ENCODE measurements around the gene LAMB1.

Gene LAMB1

DNA sequence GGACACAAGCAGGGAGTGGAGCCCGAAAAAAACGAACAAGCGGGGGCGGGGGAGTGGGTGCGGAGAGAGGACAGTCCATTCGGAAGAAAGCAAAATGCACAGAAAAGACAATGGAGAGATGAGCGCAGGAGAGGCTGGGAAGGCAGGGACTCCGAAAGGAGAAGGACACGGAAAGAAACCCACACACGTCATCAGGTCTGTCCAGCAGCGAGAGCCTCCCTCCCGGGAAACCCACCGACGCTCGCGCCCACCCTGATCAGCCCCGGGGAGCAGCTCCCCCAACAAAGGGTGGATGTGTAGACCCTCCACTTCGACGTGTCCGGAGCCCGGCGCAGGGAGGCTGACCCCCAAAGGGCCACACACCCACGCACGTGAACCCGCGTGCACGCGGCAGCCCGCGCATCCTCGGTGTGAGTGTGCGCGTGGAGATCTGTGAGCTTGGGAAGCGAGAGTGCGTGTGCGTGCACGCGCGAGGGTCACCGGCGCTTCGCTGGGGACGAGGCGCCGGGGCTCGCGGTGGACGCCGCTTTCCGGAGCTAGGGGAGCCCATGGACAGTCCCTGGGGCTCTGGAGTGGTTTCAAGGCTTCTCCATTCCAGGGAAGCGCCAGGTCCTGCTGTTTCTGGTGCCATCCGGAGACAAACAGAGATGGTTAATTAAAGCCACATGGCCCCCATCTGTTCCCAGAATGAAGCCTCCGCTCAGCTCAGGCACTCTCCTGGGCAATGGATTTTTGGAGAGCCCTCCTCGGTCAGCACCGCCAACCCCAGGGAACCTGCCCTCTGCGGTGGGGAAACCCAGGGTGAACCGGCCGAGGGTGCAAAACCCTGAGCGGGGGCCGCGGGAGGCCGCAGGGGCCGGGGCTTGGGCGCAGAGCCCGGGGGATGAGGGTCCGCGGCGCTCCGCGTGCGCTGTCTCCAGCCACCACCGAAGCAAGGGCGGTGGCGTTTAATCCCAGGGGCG is 916 bp downstream of the LAMB1 start:
- DNase-seq (ENCODE audit: low spot score), result peak; percentile 35
- no peak for TF ChIP-seq CTCF (IDR thresholded peaks at IDR 0.05; ENCODE audit: extremely low read depth, insufficient read depth, missing control alignments)
- in situ Hi-C loops (cut with MboI; ENCODE audit: low pct_unique_long_range_greater_than_20kb, low sequenced_read_pairs, unreplicated experiment), result no loop called here

GRCh38 chr7:108000875-108001763 is 1.8 kb downstream of the LAMB1 start:
- in situ Hi-C loops (cut with MboI; ENCODE audit: low pct_unique_long_range_greater_than_20kb, low sequenced_read_pairs, unreplicated experiment), result no loop called here

DNA sequence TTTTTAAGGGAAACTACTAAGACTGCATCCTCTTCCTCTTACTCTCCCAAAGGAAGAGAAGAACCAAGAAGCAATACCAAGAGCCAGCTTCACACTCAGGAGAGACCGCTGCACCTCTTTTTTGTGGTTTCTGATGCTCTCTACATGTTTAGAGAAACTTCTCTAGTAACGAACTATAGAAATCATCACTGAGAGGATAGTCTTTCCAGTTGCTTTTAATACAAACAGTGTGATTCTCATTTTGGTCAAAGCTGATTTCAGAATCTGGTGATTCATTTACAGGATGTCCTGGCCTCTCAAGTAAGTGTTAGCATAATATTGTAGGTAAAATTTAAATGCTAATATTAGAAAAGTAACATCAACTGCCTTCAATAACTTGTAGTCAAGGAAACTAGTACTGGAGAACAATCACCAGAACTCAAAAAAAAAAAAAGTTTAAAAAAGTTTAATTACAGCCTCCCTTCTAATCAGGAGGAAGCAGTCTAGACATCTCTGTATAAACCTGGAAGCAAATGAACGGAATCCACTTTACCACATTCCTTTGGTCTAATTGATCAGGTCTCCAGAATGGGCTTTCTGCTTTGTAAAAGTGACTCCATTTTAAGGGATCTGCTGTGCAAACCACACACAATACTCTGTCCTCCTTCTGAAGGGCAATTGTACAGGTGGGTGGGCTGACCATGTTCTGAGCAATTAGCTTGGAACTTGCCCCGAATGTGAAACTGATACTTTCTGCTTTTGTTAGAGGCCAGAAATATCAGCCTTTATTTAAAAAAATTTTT is 3.0 kb downstream of the LAMB1 start:
- no peak for TF ChIP-seq CTCF (IDR thresholded peaks at IDR 0.05; ENCODE audit: extremely low read depth, insufficient read depth, missing control alignments)
- in situ Hi-C loops (cut with MboI; ENCODE audit: low pct_unique_long_range_greater_than_20kb, low sequenced_read_pairs, unreplicated experiment), result no loop called here
- no peak for DNase-seq (ENCODE audit: low spot score)

More at GRCh38 chr7:108000875-108001763, 1.8 kb downstream of the LAMB1 start:
- DNase-seq (ENCODE audit: low spot score), result no peak
- TF ChIP-seq CTCF (IDR thresholded peaks at IDR 0.05; ENCODE audit: extremely low read depth, insufficient read depth, missing control alignments), result no peak

DNA sequence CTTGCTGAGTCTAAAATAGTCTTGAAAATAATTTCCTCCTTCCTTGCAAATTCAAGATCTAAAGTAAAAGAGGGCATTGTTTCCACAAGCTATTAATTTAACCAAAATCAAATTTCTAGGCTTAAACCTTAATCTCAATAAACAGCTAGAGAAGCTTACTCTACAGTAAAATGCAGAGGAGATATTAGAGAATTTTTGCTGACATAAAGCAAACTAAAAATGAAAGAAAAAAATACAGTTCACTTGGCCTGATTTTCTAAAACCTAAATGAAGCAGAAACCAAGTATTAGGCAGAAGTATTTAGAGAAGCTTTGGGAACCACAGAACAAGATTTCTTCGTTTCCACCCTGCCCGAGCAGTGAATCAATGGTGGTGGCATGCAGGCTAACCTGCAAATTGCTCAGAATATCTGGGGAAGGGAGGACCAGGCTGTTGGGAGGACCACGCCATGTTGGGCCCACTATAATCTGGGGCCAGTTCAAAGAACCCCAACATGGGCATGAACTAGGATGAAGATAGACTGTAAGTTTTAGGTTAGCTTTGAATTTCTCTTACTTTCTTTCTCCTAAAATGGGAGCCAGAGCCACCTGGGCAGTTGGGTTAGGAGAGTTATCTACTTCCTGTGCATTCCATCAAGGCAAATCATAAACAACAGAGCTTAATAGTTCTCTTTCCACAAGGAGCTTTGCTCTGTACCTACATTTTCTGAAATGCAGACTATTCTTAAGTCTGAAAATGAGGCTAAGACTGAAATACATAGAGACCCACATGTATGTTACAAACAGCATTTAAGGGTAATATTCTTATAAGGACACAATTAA is 4.1 kb downstream of the LAMB1 start:
- no peak for TF ChIP-seq CTCF (IDR thresholded peaks at IDR 0.05; ENCODE audit: extremely low read depth, insufficient read depth, missing control alignments)
- in situ Hi-C loops (cut with MboI; ENCODE audit: low pct_unique_long_range_greater_than_20kb, low sequenced_read_pairs, unreplicated experiment), result no loop called here
- no peak for DNase-seq (ENCODE audit: low spot score)

DNA sequence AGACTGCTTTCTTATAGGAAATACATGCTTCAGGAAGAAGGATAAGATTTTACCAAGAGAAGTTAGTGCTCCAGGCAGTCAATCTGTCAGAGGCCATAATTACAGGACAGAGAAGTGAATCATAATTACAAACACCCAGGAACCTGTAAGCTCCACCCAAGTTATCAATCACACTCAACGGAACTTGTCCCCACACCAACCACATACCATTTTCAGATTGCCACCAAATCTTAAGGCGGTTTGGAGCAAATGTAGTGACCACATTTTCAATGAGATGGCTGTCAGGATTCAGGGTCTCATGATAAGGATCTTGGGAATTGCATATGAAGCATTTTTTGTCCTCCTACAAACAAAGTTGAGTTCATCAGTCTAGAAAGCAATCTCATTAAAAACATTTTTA is 4.8 kb downstream of the LAMB1 start:
- DNase-seq (ENCODE audit: low spot score), result no peak
- in situ Hi-C loops (cut with MboI; ENCODE audit: low pct_unique_long_range_greater_than_20kb, low sequenced_read_pairs, unreplicated experiment), result no loop called here
- TF ChIP-seq CTCF (IDR thresholded peaks at IDR 0.05; ENCODE audit: extremely low read depth, insufficient read depth, missing control alignments), result no peak

Data from GM13977 (cell line).